Osteocyte (in vitro differentiated cells): Measurements from ENCODE around the gene HMG20B. TPM values are rescaled to one million over a fixed set of nuclear protein-coding genes. Genes with fewer than 3 reads are reported as not detected.

Source experiments
- DNase-seq: peaks from one replicate; pipeline ENCODE4 v3.0.0; 2021; ENCODE audit warnings: mixed read lengths; ENCODE audit not compliant: unreplicated experiment; ENCODE audit errors: extremely low spot score
- H3K27ac Mint-ChIP-seq: one replicate; pipeline ENCODE4 v1.8.0; 2021; ENCODE audit warnings: mild to moderate bottlenecking, mixed read lengths; ENCODE audit not compliant: unreplicated experiment
- H3K27me3 Mint-ChIP-seq: one replicate; pipeline ENCODE4 v1.8.0; 2021; ENCODE audit warnings: mixed read lengths; ENCODE audit not compliant: unreplicated experiment
- H3K36me3 Mint-ChIP-seq: one replicate; pipeline ENCODE4 v1.8.0; 2021; ENCODE audit warnings: mixed read lengths; ENCODE audit not compliant: unreplicated experiment
- H3K4me1 Mint-ChIP-seq: one replicate; pipeline ENCODE4 v1.8.0; 2021; ENCODE audit warnings: mixed read lengths; ENCODE audit not compliant: unreplicated experiment
- H3K4me3 Mint-ChIP-seq: one replicate; pipeline ENCODE4 v1.8.0; 2021; ENCODE audit warnings: mild to moderate bottlenecking, moderate library complexity, mixed read lengths; ENCODE audit not compliant: unreplicated experiment
- H3K9me3 Mint-ChIP-seq: one replicate; pipeline ENCODE4 v1.8.0; 2021; ENCODE audit warnings: mixed read lengths; ENCODE audit not compliant: unreplicated experiment
- CTCF ChIP-seq: fragments of 200-600 bp; sonication (generic); IDR thresholded peaks from 2 replicates; pipeline ENCODE4 v1.5.0; 2021; ENCODE audit warnings: antibody characterized with exemption, mild to moderate bottlenecking, moderate library complexity
- total RNA-seq: library from RNA; stranded (reverse); gene quantifications from 2 replicates; pipeline ENCODE4 v1.2.1, GENCODE V29; 2021

The HMG20B gene
- total RNA-seq, 1 donor from 2014 or later, result 81.4 TPM

GRCh38 chr19:3534375-3535234, 38.1 kb upstream of the HMG20B start:
- Mint-ChIP-seq H3K4me3 (no peak overlapping the region), H3K9me3 (no peaks in the 10 kb centered on the region), H3K27ac (no peak overlapping the region), H3K27me3 (no peaks in the 10 kb centered on the region), H3K4me1 (peaks cover 9% of the 10 kb centered on the region), H3K36me3 (peaks cover 27% of the 10 kb centered on the region)
- peak; percentile 84 for DNase-seq
- TF ChIP-seq CTCF, result no peak

GRCh38 chr19:3535235-3535535, 37.6 kb upstream of the HMG20B start:
- TF ChIP-seq CTCF, result no peak
- Mint-ChIP-seq H3K4me1 (peaks cover 9% of the 10 kb centered on the region), H3K27me3 (no peaks in the 10 kb centered on the region), H3K36me3 (peaks cover 29% of the 10 kb centered on the region), H3K9me3 (no peaks in the 10 kb centered on the region), H3K27ac (no peak overlapping the region), H3K4me3 (no peak overlapping the region)
- no peak for DNase-seq

GRCh38 chr19:3535563-3535965, 37.2 kb upstream of the HMG20B start:
- no peak for DNase-seq
- H3K9me3 Mint-ChIP-seq, result no peaks in the 10 kb centered on the region
- peaks cover 9% of the 10 kb centered on the region for H3K4me1 Mint-ChIP-seq
- peaks cover 29% of the 10 kb centered on the region for H3K36me3 Mint-ChIP-seq
- H3K4me3 Mint-ChIP-seq, result no peak overlapping the region
- no peaks in the 10 kb centered on the region for H3K27me3 Mint-ChIP-seq
- no peak for TF ChIP-seq CTCF
- H3K27ac Mint-ChIP-seq, result no peak overlapping the region

- Mint-ChIP-seq H3K27ac (no peak overlapping the region), H3K9me3 (no peaks in the 10 kb centered on the region), H3K4me1 (peaks cover 9% of the 10 kb centered on the region), H3K4me3 (no peak overlapping the region), H3K27me3 (no peaks in the 10 kb centered on the region), H3K36me3 (peaks cover 29% of the 10 kb centered on the region)
- TF ChIP-seq CTCF, result no peak
- DNase-seq, result no peak
Measured at GRCh38 chr19:3535981-3536380, 36.8 kb upstream of the HMG20B start.

GRCh38 chr19:3536429-3537100, 36.2 kb upstream of the HMG20B start:
- Mint-ChIP-seq H3K36me3 (peaks cover 23% of the 10 kb centered on the region), H3K27me3 (no peaks in the 10 kb centered on the region), H3K27ac (no peak overlapping the region), H3K4me3 (no peak overlapping the region), H3K9me3 (no peaks in the 10 kb centered on the region), H3K4me1 (peaks cover 9% of the 10 kb centered on the region)
- no peak for DNase-seq
- no peak for TF ChIP-seq CTCF
